H9 (cell line): ENCODE data around the gene MYO7A. TPM values are rescaled to one million over a fixed set of nuclear protein-coding genes. Genes with fewer than 3 reads are reported as not detected.

Experiments
- DNase-seq: peaks from one replicate; pipeline ENCODE4 v3.0.0-alpha.2; 2017
- H2AFZ ChIP-seq: one replicate; pipeline ENCODE4 v1.6.1; 2013; ENCODE audit warnings: mild to moderate bottlenecking, low read length, control low read depth, moderate library complexity
- H2AK5ac ChIP-seq: 2 replicates; pipeline ENCODE4 v1.6.1; 2013; ENCODE audit warnings: low read length, control low read depth, mixed read lengths; ENCODE audit not compliant: insufficient read length
- H2BK120ac ChIP-seq: one replicate; pipeline ENCODE4 v1.6.1; 2013; ENCODE audit warnings: low read depth, mild to moderate bottlenecking, low read length, control low read depth, inconsistent platforms; ENCODE audit not compliant: poor library complexity, severe bottlenecking
- H2BK12ac ChIP-seq: 2 replicates; pipeline ENCODE4 v1.6.1; 2013; ENCODE audit warnings: low read length, control low read depth, mixed read lengths, low read depth; ENCODE audit not compliant: insufficient read length
- H2BK15ac ChIP-seq: 2 replicates; pipeline ENCODE4 v1.6.1; 2013; ENCODE audit warnings: low read depth, low read length, control low read depth
- H2BK20ac ChIP-seq: one replicate; pipeline ENCODE4 v1.6.1; 2013; ENCODE audit warnings: low read depth, mild to moderate bottlenecking, low read length, control low read depth, inconsistent platforms; ENCODE audit not compliant: poor library complexity, severe bottlenecking
- H2BK5ac ChIP-seq: 2 replicates; pipeline ENCODE4 v1.6.1; 2013; ENCODE audit warnings: low read length, control low read depth, mixed read lengths; ENCODE audit not compliant: insufficient read length
- H3K14ac ChIP-seq: 2 replicates; pipeline ENCODE4 v1.6.1; 2013; ENCODE audit warnings: low read length, control low read depth; ENCODE audit not compliant: insufficient read depth
- H3K18ac ChIP-seq: 2 replicates; pipeline ENCODE4 v1.6.1; 2013; ENCODE audit warnings: low read depth, mild to moderate bottlenecking, mixed read lengths, low read length, control low read depth; ENCODE audit not compliant: insufficient read length
- H3K23ac ChIP-seq: 2 replicates; pipeline ENCODE4 v1.6.1; 2013; ENCODE audit warnings: low read length, control low read depth, mixed read lengths, low read depth; ENCODE audit not compliant: insufficient read length
- H3K23me2 ChIP-seq: 2 replicates; pipeline ENCODE4 v1.6.1; 2013; ENCODE audit warnings: low read depth, mild to moderate bottlenecking, mixed read lengths, low read length, control low read depth; ENCODE audit not compliant: insufficient read length, poor library complexity, severe bottlenecking
- H3K27ac ChIP-seq: 2 replicates; pipeline ENCODE4 v1.5.1; 2013; ENCODE audit warnings: low read length, control low read depth, mixed read lengths, low read depth; ENCODE audit not compliant: insufficient read length
- H3K27me3 ChIP-seq: 2 replicates; pipeline ENCODE4 v1.6.1; 2013; ENCODE audit warnings: low read length, control low read depth, inconsistent platforms; ENCODE audit not compliant: insufficient read depth
- H3K4ac ChIP-seq: 2 replicates; pipeline ENCODE4 v1.6.1; 2013; ENCODE audit warnings: low read depth, mild to moderate bottlenecking, control low read depth, inconsistent platforms, low read length, moderate library complexity
- H3K4me1 ChIP-seq: 2 replicates; pipeline ENCODE4 v1.6.1; 2013; ENCODE audit warnings: low read length, control low read depth, inconsistent platforms; ENCODE audit not compliant: insufficient read depth
- H3K4me2 ChIP-seq: 2 replicates; pipeline ENCODE4 v1.6.1; 2013; ENCODE audit warnings: low read length, control low read depth, mixed read lengths; ENCODE audit not compliant: insufficient read length, insufficient read depth
- H3K56ac ChIP-seq: 2 replicates; pipeline ENCODE4 v1.6.1; 2013; ENCODE audit warnings: low read depth, mild to moderate bottlenecking, mixed read lengths, low read length, control low read depth; ENCODE audit not compliant: insufficient read length
- H3K79me1 ChIP-seq: 2 replicates; pipeline ENCODE4 v1.6.1; 2013; ENCODE audit warnings: low read depth, mild to moderate bottlenecking, moderate library complexity, low read length, control low read depth, inconsistent platforms; ENCODE audit not compliant: insufficient read depth, poor library complexity, severe bottlenecking
- H3K79me2 ChIP-seq: 2 replicates; pipeline ENCODE4 v1.6.1; 2013; ENCODE audit warnings: low read length, control low read depth, inconsistent platforms; ENCODE audit not compliant: insufficient read depth
- H3K9ac ChIP-seq: 2 replicates; pipeline ENCODE4 v1.6.1; 2013; ENCODE audit warnings: low read length, control low read depth, mixed read lengths; ENCODE audit not compliant: insufficient read length; ENCODE audit errors: extremely low read depth
- H3K9me3 ChIP-seq: one replicate; pipeline ENCODE4 v1.6.1; 2013; ENCODE audit warnings: low read depth, low read length, inconsistent platforms; ENCODE audit not compliant: control insufficient read depth
- H3T11ph ChIP-seq: one replicate; pipeline ENCODE4 v1.6.1; 2013; ENCODE audit warnings: mild to moderate bottlenecking, low read length, control low read depth, inconsistent platforms
- H4K20me1 ChIP-seq: one replicate; pipeline ENCODE4 v1.6.1; 2013; ENCODE audit not compliant: control insufficient read depth, insufficient read length, insufficient read depth
- H4K5ac ChIP-seq: 2 replicates; pipeline ENCODE4 v1.6.1; 2013; ENCODE audit warnings: low read depth, mild to moderate bottlenecking, mixed read lengths, low read length, control low read depth; ENCODE audit not compliant: insufficient read length
- H4K8ac ChIP-seq: replicated peaks from 2 replicates; pipeline ENCODE4 v1.6.1; 2013; ENCODE audit warnings: low read length, control low read depth, mixed read lengths, low read depth; ENCODE audit not compliant: insufficient read length
- H4K91ac ChIP-seq: 2 replicates; pipeline ENCODE4 v1.6.1; 2013; ENCODE audit warnings: low read depth, mild to moderate bottlenecking, moderate library complexity, mixed read lengths, low read length, control low read depth; ENCODE audit not compliant: insufficient read length
- H3K27ac Mint-ChIP-seq, 3 experiments: 2 replicates in 2 of 3; 3 replicates in 1 of 3; pipeline ENCODE4 v1.8.0; 2020 to 2021; ENCODE audit warnings: mixed read lengths in 3 of 3, mild to moderate bottlenecking in 1 of 3, moderate library complexity in 1 of 3
- H3K27me3 Mint-ChIP-seq: 2 replicates; pipeline ENCODE4 v1.8.0; 2021; ENCODE audit warnings: low read depth, mild to moderate bottlenecking, moderate library complexity, mixed read lengths
- H3K36me3 Mint-ChIP-seq, 3 experiments: 2 replicates in 2 of 3; 3 replicates in 1 of 3; pipeline ENCODE4 v1.8.0; 2020 to 2021; ENCODE audit warnings: low read depth in 3 of 3, mixed read lengths in 3 of 3; ENCODE audit not compliant: insufficient read depth in 1 of 3
- H3K4me1 Mint-ChIP-seq, 2 experiments: 2 replicates each; pipeline ENCODE4 v1.8.0; 2020; ENCODE audit warnings: mixed read lengths in 2 of 2
- H3K4me3 Mint-ChIP-seq, 2 experiments: 2 replicates in 1 of 2; 3 replicates in 1 of 2; pipeline ENCODE4 v1.8.0; 2020 to 2021; ENCODE audit warnings: mild to moderate bottlenecking in 2 of 2, mixed read lengths in 2 of 2, moderate library complexity in 1 of 2
- H3K9me3 Mint-ChIP-seq, 2 experiments: 2 replicates in 1 of 2; 3 replicates in 1 of 2; pipeline ENCODE4 v1.8.0; 2020; ENCODE audit warnings: mild to moderate bottlenecking in 2 of 2, mixed read lengths in 2 of 2, moderate library complexity in 1 of 2
- WGBS: extraction: QIAGEN DNeasy Blood & Tissue Kit; methylation state at CpG from one replicate; pipeline ENCODE4 v1.1.7; 2013; ENCODE audit warnings: missing lambda C conversion rate, low lambda C conversion rate, mixed read lengths; ENCODE audit not compliant: insufficient read length; ENCODE audit errors: extremely low coverage; 5-methylcytosine and 5-hydroxymethylcytosine counted together
- total RNA-seq: library from RNA; stranded (reverse); gene quantifications from 2 replicates; pipeline ENCODE4 v1.2.1, GENCODE V29; 2021
- TF ChIP-seq, protein P1 (sequence below): fragments of 200-600 bp; sonication (generic); conservative IDR thresholded peaks from 3 replicates; pipeline ENCODE4 v1.8.0; 2021; ENCODE audit warnings: antibody characterized with exemption, mild to moderate bottlenecking

Gene MYO7A
- total RNA-seq, 1 experiment from 2014 or later = 1.6 TPM

DNA sequence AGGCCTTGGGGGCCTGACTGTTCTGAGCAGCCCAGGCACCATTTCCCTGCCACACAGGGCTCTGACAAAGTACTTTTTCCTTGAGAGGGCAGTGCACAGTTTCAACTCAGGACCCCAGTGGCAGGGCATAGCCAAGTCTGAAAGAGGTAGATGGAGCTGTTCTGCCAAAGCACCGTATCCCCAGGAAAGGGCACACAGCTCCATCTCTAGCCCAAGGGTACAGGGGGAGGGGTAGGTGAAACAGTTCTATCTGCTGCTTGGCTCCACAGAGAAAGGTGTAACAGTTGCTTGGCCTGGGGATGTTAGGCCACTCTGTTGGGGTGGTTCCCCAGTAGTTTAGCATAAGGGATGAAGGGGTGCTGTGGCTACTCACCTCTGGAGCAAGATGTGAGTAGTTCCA is 125.6 kb downstream of the MYO7A start:
- Mint-ChIP-seq H3K4me1 (no peaks in the 10 kb centered on the region), H3K27me3 (no peaks in the 10 kb centered on the region)

More for the DNA sequence above, 125.6 kb downstream of the MYO7A start:
- no peak overlapping the region for H3K23ac ChIP-seq
- H2BK20ac ChIP-seq = no peak overlapping the region
- no peaks in the 10 kb centered on the region for H3K4me1 ChIP-seq
- H3K9me3 ChIP-seq = no peaks in the 10 kb centered on the region
- H3K27me3 ChIP-seq = no peaks in the 10 kb centered on the region; the same call in 1 of the 2 replicates
- no peak overlapping the region for H3K4ac ChIP-seq
- H3K18ac ChIP-seq = no peak overlapping the region
- H3K9ac ChIP-seq = no peak overlapping the region
- no peak overlapping the region for H4K5ac ChIP-seq
- no peak overlapping the region for H3K4me2 ChIP-seq
- no peak overlapping the region for H4K8ac ChIP-seq
- no peak overlapping the region for H2BK12ac ChIP-seq
- DNase-seq = no peak
- H3K79me2 ChIP-seq = no peaks in the 10 kb centered on the region
- WGBS = no CpG with 5 or more reads among the region's 1 CpG
- H3K23me2 ChIP-seq = no peaks in the 10 kb centered on the region
- no peak overlapping the region for H2BK15ac ChIP-seq
- no peaks in the 10 kb centered on the region for H4K20me1 ChIP-seq
- Mint-ChIP-seq H3K4me3 (no peak overlapping the region), H3K27ac (no peak overlapping the region; a peak in 1 of 7 replicates), H3K9me3 (no peaks in the 10 kb centered on the region), H3K36me3 (no peaks in the 10 kb centered on the region; a peak in 1 of 7 replicates)
- TF ChIP-seq, protein P1, sequence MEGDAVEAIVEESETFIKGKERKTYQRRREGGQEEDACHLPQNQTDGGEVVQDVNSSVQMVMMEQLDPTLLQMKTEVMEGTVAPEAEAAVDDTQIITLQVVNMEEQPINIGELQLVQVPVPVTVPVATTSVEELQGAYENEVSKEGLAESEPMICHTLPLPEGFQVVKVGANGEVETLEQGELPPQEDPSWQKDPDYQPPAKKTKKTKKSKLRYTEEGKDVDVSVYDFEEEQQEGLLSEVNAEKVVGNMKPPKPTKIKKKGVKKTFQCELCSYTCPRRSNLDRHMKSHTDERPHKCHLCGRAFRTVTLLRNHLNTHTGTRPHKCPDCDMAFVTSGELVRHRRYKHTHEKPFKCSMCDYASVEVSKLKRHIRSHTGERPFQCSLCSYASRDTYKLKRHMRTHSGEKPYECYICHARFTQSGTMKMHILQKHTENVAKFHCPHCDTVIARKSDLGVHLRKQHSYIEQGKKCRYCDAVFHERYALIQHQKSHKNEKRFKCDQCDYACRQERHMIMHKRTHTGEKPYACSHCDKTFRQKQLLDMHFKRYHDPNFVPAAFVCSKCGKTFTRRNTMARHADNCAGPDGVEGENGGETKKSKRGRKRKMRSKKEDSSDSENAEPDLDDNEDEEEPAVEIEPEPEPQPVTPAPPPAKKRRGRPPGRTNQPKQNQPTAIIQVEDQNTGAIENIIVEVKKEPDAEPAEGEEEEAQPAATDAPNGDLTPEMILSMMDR = no peak
- no peak overlapping the region for H2AK5ac ChIP-seq
- H3K56ac ChIP-seq = no peak overlapping the region
- H3K79me1 ChIP-seq = no peaks in the 10 kb centered on the region
- H3K14ac ChIP-seq = no peak overlapping the region
- no peak overlapping the region for H2BK120ac ChIP-seq
- no peak overlapping the region for H2AFZ ChIP-seq
- H3T11ph ChIP-seq = no peak overlapping the region
- no peak overlapping the region for H4K91ac ChIP-seq
- no peak overlapping the region for H2BK5ac ChIP-seq
- H3K27ac ChIP-seq = no peak overlapping the region
